Activated CD8-positive, alpha-beta T cell treated with anti-CD3 and anti-CD28 coated beads for 36 hours (primary cell): Measurements from ENCODE around the gene NDE1. TPM values are rescaled to one million over a fixed set of nuclear protein-coding genes. Genes with fewer than 3 reads are reported as not detected.

Source experiments
- ATAC-seq: fragments of 200-7000 bp; cut with Tn5 transposase; one replicate; pipeline ENCODE4 v1.10.0; 2021; ENCODE audit warnings: mild to moderate bottlenecking, moderate library complexity
- CTCF ChIA-PET: fragments of 350-600 bp; sonication (Branson Sonifier 250); formaldehyde crosslinking; loops from one replicate; lab custom pipeline; 2021; ENCODE audit warnings: antibody characterized with exemption; lab: Charles Lee
- POLR2A ChIA-PET: fragments of 350-600 bp; sonication (Branson Sonifier 250); formaldehyde crosslinking; loops from one replicate; lab custom pipeline; 2021; ENCODE audit warnings: antibody characterized with exemption; lab: Charles Lee
- DNase-seq: peaks from one replicate; pipeline ENCODE4 v3.0.0-alpha.2; 2020
- H3K27ac Mint-ChIP-seq: one replicate; pipeline ENCODE4 v1.8.0; 2021; ENCODE audit warnings: mild to moderate bottlenecking, mixed read lengths
- H3K27me3 Mint-ChIP-seq: one replicate; pipeline ENCODE4 v1.8.0; 2021; ENCODE audit warnings: mixed read lengths
- H3K36me3 Mint-ChIP-seq: one replicate; pipeline ENCODE4 v1.8.0; 2021; ENCODE audit warnings: low read depth, mixed read lengths
- H3K4me1 Mint-ChIP-seq: one replicate; pipeline ENCODE4 v1.8.0; 2021; ENCODE audit warnings: low read depth, mixed read lengths
- H3K4me3 Mint-ChIP-seq: one replicate; pipeline ENCODE4 v1.8.0; 2021; ENCODE audit warnings: mild to moderate bottlenecking, moderate library complexity, mixed read lengths
- H3K9me3 Mint-ChIP-seq: one replicate; pipeline ENCODE4 v1.8.0; 2021; ENCODE audit warnings: mixed read lengths
- intact Hi-C: fragments of 100-400 bp; cut with micrococcal nuclease; formaldehyde crosslinking; loops from one replicate; pipeline ENCODE4 v1.10.0; 2022
- total RNA-seq, 2 experiments: library from RNA; stranded (reverse); gene quantifications; one replicate each; pipeline ENCODE4 v1.2.3, GENCODE V29; 2021
- TF ChIP-seq, protein P1 (sequence below): fragments of 200-600 bp; IDR thresholded peaks from one replicate; pipeline ENCODE4 v1.8.0; 2022; ENCODE audit warnings: antibody characterized with exemption, mild to moderate bottlenecking

NDE1 gene
- total RNA-seq, 2 experiments from 2014 or later: 97.6 to 103 TPM

DNA sequence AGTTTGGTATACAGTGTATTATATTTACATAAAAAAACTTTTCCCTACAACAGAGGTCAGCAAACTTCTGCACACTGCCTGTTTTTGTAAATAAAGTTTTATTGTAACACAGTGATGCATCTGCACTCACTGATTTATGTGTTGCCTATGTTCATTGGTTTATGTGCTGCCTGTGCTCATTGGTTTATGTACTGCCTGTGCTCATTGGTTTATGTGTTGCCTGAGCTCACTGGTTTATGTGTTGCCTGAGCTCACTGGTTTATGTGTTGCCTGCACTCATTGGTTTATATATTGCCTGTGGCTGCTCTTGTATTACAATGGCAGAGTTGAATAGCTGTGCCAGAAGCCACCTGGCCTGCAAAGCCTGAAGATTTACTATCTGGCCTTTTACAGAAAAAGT is 125.2 kb downstream of the NDE1 start:
- POLR2A ChIA-PET: interaction anchor here (0.6 to 1.2 kb wide), 2 partner anchors 14 to 74 kb away, joined by 3 read pairs; no protein-coding TSS in a partner anchor
- intact Hi-C loops: no loop called here
- Mint-ChIP-seq H3K27me3 (no peaks in the 10 kb centered on the region), H3K9me3 (no peaks in the 10 kb centered on the region), H3K4me3 (no peak overlapping the region), H3K27ac (no peak overlapping the region), H3K36me3 (no peaks in the 10 kb centered on the region), H3K4me1 (no peaks in the 10 kb centered on the region)
- no peak for ATAC-seq
- TF ChIP-seq, protein P1, sequence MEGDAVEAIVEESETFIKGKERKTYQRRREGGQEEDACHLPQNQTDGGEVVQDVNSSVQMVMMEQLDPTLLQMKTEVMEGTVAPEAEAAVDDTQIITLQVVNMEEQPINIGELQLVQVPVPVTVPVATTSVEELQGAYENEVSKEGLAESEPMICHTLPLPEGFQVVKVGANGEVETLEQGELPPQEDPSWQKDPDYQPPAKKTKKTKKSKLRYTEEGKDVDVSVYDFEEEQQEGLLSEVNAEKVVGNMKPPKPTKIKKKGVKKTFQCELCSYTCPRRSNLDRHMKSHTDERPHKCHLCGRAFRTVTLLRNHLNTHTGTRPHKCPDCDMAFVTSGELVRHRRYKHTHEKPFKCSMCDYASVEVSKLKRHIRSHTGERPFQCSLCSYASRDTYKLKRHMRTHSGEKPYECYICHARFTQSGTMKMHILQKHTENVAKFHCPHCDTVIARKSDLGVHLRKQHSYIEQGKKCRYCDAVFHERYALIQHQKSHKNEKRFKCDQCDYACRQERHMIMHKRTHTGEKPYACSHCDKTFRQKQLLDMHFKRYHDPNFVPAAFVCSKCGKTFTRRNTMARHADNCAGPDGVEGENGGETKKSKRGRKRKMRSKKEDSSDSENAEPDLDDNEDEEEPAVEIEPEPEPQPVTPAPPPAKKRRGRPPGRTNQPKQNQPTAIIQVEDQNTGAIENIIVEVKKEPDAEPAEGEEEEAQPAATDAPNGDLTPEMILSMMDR: no peak
- CTCF ChIA-PET: interaction anchor here (0.7 to 1.0 kb wide), 3 partner anchors 18 to 46 kb away, joined by 3 to 4 read pairs (median 3); no protein-coding TSS in a partner anchor
- no peak for DNase-seq

DNA sequence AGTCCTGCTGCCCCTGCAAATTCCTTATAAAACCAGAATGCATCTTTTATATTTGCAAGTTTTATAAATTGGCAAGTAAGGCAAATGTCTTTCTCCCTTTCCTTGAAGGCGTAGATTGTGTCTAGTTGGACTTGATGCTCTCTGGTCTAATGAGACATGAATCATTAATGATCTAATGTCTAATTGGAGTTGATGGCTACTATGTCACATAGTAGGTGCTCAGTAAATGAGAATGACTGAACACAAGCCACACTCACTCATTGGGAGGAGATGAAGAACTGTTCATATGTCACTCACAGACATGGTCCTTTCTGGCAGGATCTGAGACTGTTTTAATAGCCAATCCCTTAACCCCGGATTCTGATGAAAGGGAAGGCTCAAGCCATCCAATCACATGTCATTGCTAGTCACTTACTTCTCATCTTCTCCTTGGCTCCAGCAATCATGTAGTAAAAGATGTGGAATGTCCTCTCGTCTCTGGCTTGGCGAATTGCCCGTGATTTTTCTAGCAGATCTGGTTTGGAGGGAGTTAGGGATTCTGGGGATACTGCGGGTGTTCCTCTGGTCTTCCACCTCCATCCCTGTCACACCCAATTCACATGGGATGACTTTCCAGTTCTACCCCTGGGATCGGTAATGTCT is 125.7 kb downstream of the NDE1 start:
- TF ChIP-seq, protein P1: no peak
- no peaks in the 10 kb centered on the region for H3K36me3 Mint-ChIP-seq
- DNase-seq (no peak), ATAC-seq (no peak)
- intact Hi-C loops: no loop called here
- CTCF ChIA-PET: interaction anchor here (1.0 kb wide), 1 partner anchor 25 kb away, joined by 3 read pairs; no protein-coding TSS in a partner anchor
- H3K4me3 Mint-ChIP-seq: no peak overlapping the region
- no peaks in the 10 kb centered on the region for H3K4me1 Mint-ChIP-seq
- POLR2A ChIA-PET: interaction anchor here (1.2 kb wide), 1 partner anchor 14 kb away, joined by 3 read pairs; no protein-coding TSS in a partner anchor
- no peaks in the 10 kb centered on the region for H3K9me3 Mint-ChIP-seq
- no peak overlapping the region for H3K27ac Mint-ChIP-seq
- no peaks in the 10 kb centered on the region for H3K27me3 Mint-ChIP-seq

Other genes with a start within 250 kb of the NDE1 start
- gene BMERB1, start 215.7 kb upstream of the NDE1 start, total RNA-seq: 10 to 100 TPM; 14.0 to 14.1 TPM
- 10 to 100 TPM; 55.7 to 56.0 TPM for gene MARF1, start 7.1 kb upstream of the NDE1 start, total RNA-seq
- not detected for gene MYH11, start 206.8 kb downstream of the NDE1 start, total RNA-seq
- gene CEP20, start 238.4 kb downstream of the NDE1 start, total RNA-seq: 10 to 100 TPM; 34.5 to 39.0 TPM